HG03521 (cell line): ENCODE measurements around the gene MOB1B.

Experiments used
- ATAC-seq: cut with Tn5 transposase; IDR thresholded peaks from one replicate; pipeline ENCODE4 v1.9.1; 2021; ENCODE audit warnings: mild to moderate bottlenecking, moderate library complexity; ENCODE audit not compliant: unreplicated experiment

The MOB1B gene

DNA sequence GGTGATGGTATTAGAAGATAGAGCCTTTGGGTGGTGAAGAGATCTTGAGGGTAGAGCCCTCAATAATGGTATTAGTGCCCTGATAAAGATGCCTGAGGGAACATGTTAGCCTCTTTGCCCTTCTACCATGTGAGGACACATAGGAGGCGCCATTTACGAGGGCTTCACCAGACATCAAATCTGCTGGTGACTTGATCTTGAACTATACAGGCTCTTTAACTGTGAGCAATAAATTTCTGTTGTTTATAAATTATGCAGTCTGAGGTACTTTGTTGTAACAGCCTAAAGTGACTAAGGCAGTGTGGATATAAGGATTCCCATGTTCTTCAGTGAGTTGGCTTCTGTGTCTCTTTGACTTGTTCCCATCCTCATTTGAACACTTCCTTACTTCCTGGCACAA lies 11.8 kb downstream of the MOB1B start:
- ATAC-seq: no peak

DNA sequence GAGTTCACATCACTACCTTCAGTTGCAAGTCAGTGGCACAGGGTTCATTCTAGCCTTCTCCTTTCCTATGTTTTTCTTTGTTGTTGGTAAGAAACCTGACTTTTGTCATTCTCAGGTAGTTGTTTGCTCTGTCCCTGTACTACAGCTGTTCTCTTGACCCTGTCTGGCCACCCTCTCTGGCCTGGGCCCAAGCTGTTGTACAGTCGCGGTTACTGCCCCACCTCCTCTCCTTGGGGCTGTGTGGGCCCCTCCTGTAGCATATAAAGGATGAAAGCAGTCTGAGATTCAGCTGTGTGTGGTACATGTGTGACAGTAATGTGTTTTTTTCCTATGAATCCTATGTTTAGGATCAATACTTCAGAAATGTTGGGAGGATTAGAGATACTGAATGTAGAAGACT lies 12.5 kb downstream of the MOB1B start:
- ATAC-seq: no peak

DNA sequence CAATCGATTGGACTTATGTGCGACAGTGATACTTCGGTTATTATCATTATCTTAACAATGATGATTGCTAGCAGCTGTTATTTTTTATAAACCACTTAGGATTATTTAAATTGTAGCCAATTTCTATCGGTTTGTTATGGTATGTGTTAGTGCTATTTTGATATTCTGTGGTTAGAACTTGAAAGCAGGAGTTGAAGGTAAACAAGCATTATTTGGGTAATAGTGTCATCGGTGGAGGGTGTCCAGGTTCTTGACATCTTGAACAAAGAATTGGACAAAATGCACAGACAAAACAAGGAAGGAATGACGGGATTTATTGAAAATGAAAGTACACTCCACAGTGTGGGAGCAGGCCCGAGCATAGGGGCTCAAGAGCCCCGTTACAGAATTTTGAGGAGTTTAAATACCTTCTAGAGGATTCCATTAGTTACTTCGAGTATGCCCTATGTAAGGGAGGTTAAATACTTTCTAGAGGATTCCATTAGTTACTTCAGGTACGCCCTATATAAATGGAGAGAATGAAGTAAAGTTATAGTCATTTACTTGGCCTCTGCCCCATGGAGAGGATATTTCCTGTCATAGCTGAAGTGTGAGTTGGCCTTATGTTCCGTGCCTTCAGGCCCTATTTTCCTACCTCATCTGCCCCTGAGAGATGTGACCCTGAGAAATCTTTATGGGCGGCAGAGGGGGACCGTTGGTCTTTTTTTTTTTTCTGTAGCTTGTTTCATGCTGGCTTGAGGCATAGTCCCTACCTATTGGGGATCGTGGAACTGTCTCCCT lies 13.1 kb downstream of the MOB1B start:
- no peak for ATAC-seq

DNA sequence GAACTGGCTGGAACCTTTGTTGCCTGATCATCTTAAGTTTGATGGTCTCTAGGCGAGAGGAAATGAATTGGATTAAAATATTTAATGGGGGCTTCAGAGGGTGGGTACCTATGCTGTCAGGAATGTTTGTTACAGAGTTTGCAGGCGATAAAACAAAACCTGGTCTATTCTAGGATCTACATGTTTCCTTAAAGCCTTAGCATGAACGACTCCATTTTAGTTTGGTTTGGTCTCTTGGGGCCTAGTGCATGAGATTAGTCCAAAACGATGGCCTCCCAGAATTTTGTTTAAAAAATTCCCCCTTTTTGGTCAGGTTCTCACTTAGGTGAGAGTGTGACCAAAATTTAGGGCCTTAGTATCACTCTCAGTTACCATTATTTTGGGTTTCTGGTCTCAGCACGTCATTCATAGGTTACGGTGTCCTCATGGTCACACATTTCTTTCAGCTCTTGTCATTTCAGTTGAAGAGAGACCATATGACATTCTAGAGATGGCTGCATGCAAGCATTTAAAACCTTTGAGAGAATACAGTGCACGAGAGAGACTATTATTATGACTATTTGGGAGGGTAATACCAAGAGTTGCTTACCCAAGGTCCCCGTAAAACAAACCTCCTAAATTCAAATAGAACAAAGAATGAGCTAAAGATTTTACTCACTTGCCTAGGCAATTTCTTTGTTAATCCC lies 13.8 kb downstream of the MOB1B start:
- ATAC-seq: no peak

DNA sequence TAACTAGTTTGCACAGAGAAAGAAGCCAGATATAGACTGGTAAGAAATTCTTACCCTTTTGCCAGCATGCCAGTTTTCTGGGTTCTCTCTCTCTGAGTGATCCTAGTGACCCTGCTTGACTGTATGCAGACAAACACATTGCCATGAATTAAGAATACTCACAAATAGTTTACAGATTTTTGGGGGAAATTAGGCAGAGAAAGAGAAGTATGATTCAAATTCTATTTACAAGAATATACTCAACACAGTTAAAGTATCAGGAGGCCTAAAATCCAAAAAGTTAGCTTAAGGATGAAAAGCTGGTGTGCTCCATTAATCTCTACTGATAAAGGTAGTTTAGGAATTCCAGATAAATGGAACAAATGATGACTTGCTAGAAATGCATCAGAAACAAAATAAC lies 18.4 kb downstream of the MOB1B start:
- no peak for ATAC-seq

DNA sequence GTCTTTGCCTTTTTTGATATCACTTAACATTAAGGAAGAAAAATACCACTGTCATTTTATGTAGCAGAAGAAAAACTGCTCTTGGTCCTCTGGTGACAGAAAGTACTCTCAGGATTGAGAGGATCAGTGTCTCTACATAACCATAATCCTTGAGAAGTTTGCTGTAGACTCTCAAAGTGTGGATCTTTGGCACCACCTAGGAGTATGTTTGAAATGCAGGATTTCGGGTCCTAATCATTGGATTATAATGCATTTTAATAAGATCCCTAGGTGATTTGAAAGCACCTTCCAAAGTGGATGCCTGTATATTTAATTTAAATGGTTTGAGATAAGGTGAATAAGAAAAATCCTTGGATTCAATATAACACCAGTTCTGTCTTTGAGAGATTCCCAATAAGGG lies 23.2 kb downstream of the MOB1B start:
- ATAC-seq: no peak

DNA sequence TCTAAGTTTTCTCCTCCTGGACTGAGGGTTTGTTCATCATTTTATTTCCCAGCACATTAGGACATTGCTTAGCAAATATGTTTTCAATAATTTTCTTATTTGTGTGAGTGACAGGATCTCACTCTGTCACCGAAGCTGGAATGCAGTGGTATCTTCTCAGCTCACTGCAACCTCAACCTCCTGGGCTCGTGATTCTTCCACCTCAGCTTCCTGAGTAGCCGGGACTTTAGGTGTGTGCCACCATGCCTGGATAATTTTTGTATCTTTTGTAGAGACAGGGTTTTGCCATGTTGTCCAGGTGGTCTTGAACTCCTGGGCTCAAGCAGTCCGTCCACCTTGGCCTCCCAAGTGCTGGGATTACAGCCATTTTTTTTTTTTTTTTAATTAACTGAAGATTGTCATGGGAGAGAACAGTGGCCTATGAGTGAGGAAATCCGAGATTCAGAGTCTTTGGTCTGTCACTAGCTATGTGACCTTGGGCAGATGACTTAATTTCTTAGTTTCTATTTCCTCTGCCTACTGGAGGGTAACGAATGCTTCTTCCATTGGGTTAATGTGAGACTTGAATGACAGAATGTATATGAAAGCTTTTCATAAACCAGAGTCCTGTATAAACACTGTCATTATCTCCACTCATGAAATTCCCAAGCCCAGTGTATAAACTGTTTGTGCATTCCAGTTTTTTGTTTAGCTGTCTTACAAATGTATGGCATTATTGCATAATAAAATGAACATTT lies 23.9 kb downstream of the MOB1B start:
- peak; percentile 77 for ATAC-seq

DNA sequence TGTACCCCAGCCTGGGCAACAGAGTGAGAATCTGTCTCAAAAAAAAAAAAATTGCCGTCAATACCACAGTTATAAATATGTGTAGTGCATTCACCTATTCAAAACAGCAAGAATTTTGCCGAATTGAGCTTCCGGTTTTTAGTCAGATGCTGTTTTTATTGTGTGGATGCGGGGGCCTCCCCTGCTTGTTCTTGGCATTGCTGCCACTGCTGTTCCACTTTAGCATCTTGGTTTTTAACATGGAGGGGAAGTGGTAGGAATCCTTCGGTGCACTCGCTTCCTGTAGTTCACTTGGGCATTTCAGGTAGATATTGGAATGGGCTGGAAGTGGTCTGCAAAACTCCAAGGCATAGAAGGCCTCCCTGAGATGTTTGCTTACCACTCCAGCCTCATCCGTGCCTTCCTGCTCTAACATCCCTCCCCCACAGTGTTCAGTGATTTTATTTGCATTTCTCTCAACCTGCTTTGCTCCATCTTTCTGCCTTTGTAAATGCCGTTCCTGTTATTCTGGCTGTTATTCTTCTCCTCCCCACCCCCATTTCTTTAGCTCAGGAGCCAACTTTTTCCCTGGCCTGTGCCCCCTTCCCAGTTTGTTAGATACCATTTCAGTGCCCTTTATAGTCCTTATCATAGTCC lies 25.5 kb downstream of the MOB1B start:
- peak; percentile 34 for ATAC-seq

DNA sequence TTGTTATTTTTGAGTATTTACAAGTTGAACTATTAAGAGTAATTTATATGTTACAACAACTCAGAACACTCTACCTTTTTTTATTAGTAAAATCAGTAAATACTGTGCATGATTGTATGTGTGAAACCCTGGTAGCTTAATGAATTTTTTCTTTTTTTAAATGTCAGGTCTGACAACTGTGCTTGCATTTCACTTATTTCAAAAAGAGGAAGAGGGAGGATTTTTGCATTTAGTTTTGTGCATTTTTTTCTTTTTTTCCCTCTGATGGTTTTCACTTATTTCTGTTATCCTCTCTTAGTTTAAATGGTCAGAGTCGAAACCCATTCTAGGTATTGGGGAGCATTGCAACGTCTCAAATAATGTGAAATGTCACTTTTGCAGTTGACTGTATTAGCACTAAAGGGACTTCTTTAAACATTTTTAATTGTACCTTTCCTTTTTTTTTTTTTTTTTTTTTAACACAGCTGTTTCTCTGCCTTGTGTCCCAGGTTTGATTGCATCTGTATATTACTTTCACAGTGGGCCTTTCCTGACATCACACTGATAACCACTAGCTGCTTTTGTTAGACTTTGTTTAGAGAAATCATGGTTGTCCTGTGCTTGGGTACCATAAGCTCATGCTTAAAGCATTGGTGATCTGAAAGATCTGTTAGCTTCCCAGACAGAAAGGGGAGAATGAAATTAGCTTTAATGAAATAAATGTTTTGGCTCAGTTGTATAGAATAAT lies 28.5 kb downstream of the MOB1B start:
- no peak for ATAC-seq

DNA sequence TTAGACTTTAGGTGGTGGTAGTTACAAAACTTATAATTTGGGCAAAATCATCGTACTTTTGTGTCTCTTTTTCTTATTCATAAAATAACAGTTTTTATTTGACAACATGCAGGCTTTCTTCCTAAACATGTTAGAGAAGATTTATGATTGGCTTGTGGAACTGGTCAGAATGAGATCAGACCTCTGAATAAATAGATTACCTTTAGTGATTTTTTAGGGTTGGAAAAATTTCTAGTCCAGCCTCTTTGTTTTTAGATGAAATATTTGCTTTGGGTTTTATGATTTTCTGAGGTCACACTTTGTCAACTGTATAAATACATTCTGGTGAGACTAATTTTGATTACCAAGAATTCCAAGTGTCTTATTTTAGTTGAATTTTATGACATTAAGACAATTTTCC lies 29.2 kb downstream of the MOB1B start:
- ATAC-seq: no peak

DNA sequence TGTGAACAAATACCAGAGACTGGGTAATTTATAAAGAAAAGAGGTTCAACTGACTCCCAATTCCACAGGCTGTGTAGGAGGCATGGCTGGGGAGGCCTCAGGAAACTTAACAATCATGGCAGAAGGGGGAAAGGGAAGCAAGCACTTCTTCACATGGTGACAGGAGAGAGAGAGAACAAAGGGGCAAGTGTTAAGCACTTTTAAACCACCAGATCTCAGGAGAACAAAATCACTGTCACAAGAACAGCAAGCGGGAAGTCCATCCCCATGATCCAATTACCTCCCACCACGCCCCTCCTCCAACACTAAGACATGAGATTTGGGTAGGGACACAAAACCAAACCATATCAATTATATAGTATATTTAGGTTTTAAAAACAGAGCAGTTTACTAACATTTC lies 30.8 kb downstream of the MOB1B start:
- ATAC-seq: no peak

DNA sequence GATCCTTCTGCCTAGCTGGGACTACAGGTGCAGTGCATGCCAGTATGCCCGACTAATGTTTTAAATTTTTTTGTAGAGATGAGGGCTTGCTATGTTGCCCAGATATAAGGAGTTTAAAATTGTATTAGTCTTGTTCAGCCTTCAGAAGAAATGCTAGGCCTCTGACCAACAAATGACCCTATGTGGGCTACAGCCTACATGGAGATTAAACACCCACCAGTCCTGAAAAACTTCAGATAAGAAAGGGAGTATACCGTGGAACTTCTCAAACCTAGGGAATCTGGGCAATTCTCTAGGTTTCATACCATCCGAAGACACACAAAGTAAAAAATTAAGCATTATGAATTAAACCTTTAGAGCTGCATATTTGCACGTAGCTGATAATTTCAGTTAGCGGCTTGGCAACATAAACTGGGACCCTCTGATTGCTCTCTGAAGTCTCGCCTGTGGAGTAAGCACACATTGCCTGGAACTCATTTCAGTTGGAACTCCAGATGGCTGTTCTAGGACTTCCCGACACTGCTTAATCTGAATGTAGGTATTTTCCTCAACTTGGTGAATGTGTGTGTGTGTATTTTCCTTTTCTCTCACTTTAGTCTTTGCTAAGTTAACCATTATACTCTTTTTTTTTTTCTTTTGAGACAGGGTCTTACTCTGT lies 33.0 kb downstream of the MOB1B start:
- ATAC-seq: no peak

DNA sequence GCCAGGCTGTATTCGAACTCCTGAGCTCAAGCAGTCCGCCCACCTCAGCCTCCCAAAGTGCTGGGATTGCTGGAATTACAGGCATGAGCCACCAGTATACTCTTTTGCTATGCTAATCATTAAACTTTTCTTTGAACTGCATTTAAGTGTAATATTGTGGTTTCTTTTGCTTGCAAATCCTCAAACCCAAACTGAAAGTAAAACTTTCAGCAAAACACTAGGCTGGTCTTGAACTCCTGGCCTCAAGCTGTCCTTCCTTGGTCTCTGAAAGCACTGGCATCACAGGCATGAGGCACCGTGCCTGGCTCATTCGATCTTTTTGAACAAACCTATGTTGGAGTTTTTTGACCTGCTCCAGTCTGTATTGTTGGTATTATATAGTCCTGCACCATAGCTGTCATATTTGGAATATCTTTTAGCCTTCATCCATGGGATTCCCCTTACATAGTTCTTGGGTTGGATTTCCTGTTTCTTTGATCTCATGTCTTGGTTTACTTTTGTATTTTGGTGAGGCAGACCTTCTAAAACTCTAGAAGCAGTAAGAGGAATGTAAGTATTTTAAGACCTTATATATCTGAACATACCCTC lies 34.1 kb downstream of the MOB1B start:
- no peak for ATAC-seq

DNA sequence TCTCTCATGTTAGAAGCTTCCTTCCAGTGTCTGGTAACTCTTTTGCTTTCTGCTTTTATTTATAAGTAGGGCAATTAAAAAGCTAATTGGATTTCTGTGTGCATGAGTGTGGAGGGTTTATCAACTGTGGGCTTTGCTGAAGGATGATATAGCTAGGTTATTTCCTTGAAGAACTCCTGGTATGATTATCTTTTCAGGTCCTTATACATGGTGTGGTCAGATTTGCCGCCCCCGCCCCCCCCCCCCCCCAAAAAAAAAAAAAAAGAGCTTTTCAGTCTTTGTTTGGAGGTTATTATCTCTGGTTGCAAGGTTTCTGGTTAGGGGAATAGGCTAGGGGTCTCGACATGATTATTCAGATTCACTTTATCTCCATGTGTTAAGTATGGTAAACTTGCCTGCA lies 35.9 kb downstream of the MOB1B start:
- no peak for ATAC-seq

DNA sequence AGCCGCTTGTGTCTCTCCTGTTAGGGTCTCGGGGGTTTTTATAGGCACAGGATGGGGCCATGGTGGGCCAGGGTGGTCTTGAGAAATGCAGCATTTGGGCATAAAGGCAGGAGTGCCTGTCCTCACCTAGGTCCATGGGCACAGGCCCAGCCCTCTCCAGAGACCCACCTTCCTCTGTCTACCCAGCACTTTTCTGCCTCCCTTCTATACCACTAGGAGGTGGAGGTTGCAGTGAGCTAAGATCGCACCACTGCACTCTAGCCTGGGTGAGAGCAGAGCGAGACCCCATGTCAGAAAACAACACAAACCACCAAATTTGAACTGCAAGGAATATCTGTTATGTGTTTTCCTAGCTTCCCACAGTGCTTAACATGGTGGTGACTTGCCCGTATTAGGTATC lies 38.0 kb downstream of the MOB1B start:
- ATAC-seq: no peak

DNA sequence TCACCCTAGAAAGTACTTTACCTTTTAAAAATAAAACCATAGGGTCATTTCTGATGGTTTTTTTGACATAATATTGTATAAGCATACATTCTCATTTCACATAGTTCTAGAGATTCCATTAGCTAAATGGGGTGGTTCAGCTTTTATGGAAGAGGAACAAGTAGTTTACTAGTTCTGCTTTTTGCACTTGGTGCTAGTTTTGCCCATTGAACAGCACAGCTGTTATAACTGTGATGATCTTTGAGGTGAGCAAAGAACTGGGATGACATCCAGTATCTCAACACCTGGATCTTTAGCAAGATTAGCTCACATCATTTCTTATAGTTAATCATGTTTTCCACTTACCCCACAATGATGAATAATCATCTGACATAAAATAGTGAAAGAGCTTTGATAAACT lies 40.9 kb downstream of the MOB1B start:
- peak; percentile 66 for ATAC-seq

DNA sequence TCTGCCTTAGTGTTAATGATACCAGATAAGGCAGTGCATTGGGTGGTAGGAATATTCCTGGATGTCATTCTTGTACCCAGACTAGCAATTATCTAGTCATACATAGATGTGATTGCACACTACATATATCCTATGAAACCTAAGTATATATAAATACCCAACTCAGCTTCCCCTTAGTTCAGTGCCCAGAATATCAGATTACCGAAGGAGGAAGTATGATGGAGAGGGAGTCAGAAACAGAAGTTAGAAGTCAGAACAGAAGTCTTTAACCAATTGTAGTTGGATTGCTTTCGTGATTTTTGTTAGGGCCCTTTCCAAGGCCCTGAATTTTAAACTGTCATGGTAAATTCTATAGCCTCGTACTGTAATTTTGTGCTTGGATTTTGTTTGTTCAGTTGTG lies 42.9 kb downstream of the MOB1B start:
- ATAC-seq: no peak

DNA sequence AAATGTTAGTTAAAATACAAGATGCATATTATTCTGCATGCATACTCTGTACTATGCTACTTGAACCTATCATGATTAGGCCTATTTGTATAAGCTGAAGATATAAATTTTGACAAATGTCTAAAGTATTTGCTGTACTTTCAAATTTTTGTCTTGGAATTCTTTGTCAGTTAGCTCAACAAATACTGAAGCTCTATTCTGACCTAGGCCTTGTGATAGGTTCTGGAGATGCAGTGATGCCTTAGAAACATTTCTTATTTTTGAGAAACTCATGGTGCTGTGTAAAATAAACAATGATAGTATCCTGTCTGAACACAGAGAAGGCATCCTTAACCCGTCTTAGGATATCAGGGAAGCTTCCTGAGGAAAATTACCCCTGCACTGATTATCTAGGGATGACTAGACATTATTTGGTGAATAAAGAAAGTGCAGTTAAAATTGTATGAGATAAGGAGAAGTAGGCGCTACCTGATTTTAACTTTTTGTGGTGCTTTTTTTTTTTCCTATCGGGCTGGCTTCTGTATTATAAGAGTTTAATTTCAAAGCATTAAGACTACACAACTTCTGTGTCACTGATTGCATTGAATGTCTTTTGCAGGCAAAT lies 43.4 kb downstream of the MOB1B start:
- no peak for ATAC-seq

DNA sequence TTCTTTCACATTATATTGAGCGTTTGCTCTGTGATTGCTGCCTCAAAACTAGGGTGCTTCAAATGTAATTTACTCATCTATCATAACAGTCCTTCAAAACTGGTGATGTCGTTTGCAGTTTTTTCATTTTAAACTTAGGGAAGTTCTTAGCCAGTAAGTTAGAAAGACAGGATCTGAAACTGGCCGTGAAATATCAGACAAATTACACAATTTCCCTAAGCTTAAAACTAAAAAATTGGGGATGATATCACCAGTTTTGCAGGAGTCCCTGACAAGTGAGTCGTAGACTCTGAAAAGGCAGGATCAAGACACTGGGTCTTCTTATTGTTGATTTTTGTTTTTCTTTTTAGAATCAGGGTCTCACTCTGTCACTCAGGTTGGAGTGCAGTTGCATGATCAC lies 44.8 kb downstream of the MOB1B start:
- ATAC-seq: no peak
